HUDEP-2 (cell line): ENCODE data around the gene JOSD2.
A peak's percentile ranks its signal among the peaks of the same experiment; 100 is the strongest.

Experiments used
- DNase-seq, 76 experiments: peaks; one replicate each; lab custom pipeline; 2025; ENCODE audit not compliant: unreplicated experiment in 76 of 76; lab: John Stamatoyannopoulos, UW

Gene JOSD2

GRCh38 chr19:50514346-50515167, 3.6 kb upstream of the JOSD2 start:
- DNase-seq = no peak

GRCh38 chr19:50513746-50514345, 2.9 kb upstream of the JOSD2 start, which contains the start of gene ASPDH:
Gene ASPDH (minus strand): TSS chr19:50513913. CDS start chr19:50513823, 90 bp downstream.
- no peak for DNase-seq

- no peak for DNase-seq
Measured at GRCh38 chr19:50512999-50513745, 2.2 kb upstream of the JOSD2 start.

- DNase-seq = no peak
Measured at GRCh38 chr19:50512112-50512998, 1.4 kb upstream of the JOSD2 start.

GRCh38 chr19:50510700-50511068, 307 bp downstream of the JOSD2 start:
- no peak for DNase-seq

GRCh38 chr19:50510121-50510670, 795 bp downstream of the JOSD2 start:
- no peak for DNase-seq

- peak in 9 of 76 experiments; percentile 4 to 41 (median 17) for DNase-seq
Measured at GRCh38 chr19:50509366-50509765, 1.6 kb downstream of the JOSD2 start.

- no peak for DNase-seq
Measured at GRCh38 chr19:50508843-50509190, 2.2 kb downstream of the JOSD2 start.

GRCh38 chr19:50507376-50507775, 3.6 kb downstream of the JOSD2 start:
- DNase-seq = no peak

- no peak for DNase-seq
Measured at GRCh38 chr19:50506700-50507099, 4.3 kb downstream of the JOSD2 start.

- DNase-seq = no peak
Measured at GRCh38 chr19:50505856-50506611, 5.0 kb downstream of the JOSD2 start.

- DNase-seq = no peak
Measured at GRCh38 chr19:50501568-50502475, 9.2 kb downstream of the JOSD2 start.

GRCh38 chr19:50501186-50501567, 9.8 kb downstream of the JOSD2 start:
- no peak for DNase-seq

- no peak for DNase-seq
Measured at GRCh38 chr19:50500753-50501151, 10.2 kb downstream of the JOSD2 start.

- DNase-seq = peak in 2 of 76 experiments; percentile 16 to 18
Measured at GRCh38 chr19:50500060-50500752, 10.8 kb downstream of the JOSD2 start.

- DNase-seq = no peak
Measured at GRCh38 chr19:50498219-50499056, 12.6 kb downstream of the JOSD2 start.

- no peak for DNase-seq
Measured at GRCh38 chr19:50497022-50497405, 14.0 kb downstream of the JOSD2 start.
